HepG2 (cell line): ENCODE measurements around the gene EPG5. TPM values are rescaled to one million over a fixed set of nuclear protein-coding genes. Genes with fewer than 3 reads are reported as not detected.

Experiments used
- ATAC-seq: fragments of 200-7000 bp; cut with Tn5 transposase; 3 replicates; pipeline ENCODE4 v1.9.1; 2020; ENCODE audit warnings: mild to moderate bottlenecking, moderate library complexity
- BruUV-seq: library from RNA; stranded (reverse); fragments of 400-500 nt; replicated peaks from 2 replicates; lab custom pipeline; 2021; lab: Mats Ljungman, UMichigan
- CTCF ChIA-PET: fragments of 300-600 bp; formaldehyde crosslinking; extraction: SDS; loops from one replicate; lab custom pipeline; 2021; ENCODE audit warnings: low total read pairs, inconsistent platforms, low intra/inter-chr PET ratio; lab: Yijun Ruan, JAX
- POLR2A ChIA-PET: fragments of 350-600 bp; sonication (Branson Sonifier 250); formaldehyde crosslinking; loops from one replicate; lab custom pipeline; 2020; ENCODE audit warnings: antibody characterized with exemption, inconsistent platforms; lab: Yijun Ruan, JAX
- DNase-seq: peaks from one replicate; pipeline ENCODE4 v3.0.0-alpha.2; 2015; ENCODE audit warnings: low spot score
- FAIRE-seq: peaks from 3 replicates; lab custom pipeline; 2011; peaks lifted over from hg19 to GRCh38; lab: Jason Lieb, UNC
- H2AFZ ChIP-seq: one replicate; pipeline ENCODE4 v1.6.1; 2011; ENCODE audit warnings: low read length, inconsistent platforms
- H3K27ac ChIP-seq: fragments of 300-600 bp; 3 replicates; pipeline ENCODE4 v1.8.0; 2011; ENCODE audit warnings: mixed run types, mild to moderate bottlenecking, mixed read lengths, low read length, inconsistent platforms; ENCODE audit not compliant: insufficient read depth; ENCODE audit errors: extremely low read length
- H3K27me3 ChIP-seq, 2 experiments: fragments of 200-600 bp in 1 of 2; 2 replicates in 1 of 2; 3 replicates in 1 of 2; pipeline versions ENCODE4 v1.6.0 to v1.8.0; 2011; ENCODE audit warnings: low read length in 2 of 2, mild to moderate bottlenecking in 2 of 2, moderate library complexity in 2 of 2, inconsistent platforms in 1 of 2; ENCODE audit not compliant: insufficient read depth in 2 of 2, control insufficient read depth in 1 of 2
- H3K36me3 ChIP-seq, 2 experiments: fragments of 200-600 bp in 1 of 2; replicated peaks in 1 of 2; 2 replicates in 1 of 2; 3 replicates in 1 of 2; pipeline versions ENCODE4 v1.5.1 to v1.8.0; 2011; ENCODE audit warnings: low read length in 2 of 2, inconsistent platforms in 1 of 2; ENCODE audit not compliant: insufficient read depth in 2 of 2, control insufficient read depth in 1 of 2
- H3K4me1 ChIP-seq: 2 replicates; pipeline ENCODE4 v1.5.1; 2012; ENCODE audit warnings: low read length, inconsistent platforms; ENCODE audit not compliant: insufficient read depth
- H3K4me2 ChIP-seq: 2 replicates; pipeline ENCODE4 v1.6.0; 2011; ENCODE audit warnings: low read depth, low read length, inconsistent platforms
- H3K4me3 ChIP-seq, 3 experiments: fragments of 200-600 bp in 1 of 3; sonication (generic), shearing (Covaris generic) in 1 of 3; replicated peaks in 1 of 3; 2 replicates each; pipeline ENCODE4 v1.5.1; 2011 to 2016; ENCODE audit warnings: low read length in 3 of 3, inconsistent platforms in 2 of 3, low read depth in 2 of 3, mild to moderate bottlenecking in 2 of 3, control low read depth in 1 of 3, mixed read lengths in 1 of 3; ENCODE audit not compliant: insufficient read depth in 1 of 3
- H3K79me2 ChIP-seq: one replicate; pipeline ENCODE4 v1.6.1; 2011; ENCODE audit warnings: low read length, inconsistent platforms; ENCODE audit not compliant: insufficient read depth
- H3K9ac ChIP-seq: 2 replicates; pipeline ENCODE4 v1.6.0; 2011; ENCODE audit warnings: mild to moderate bottlenecking, low read depth, low read length, inconsistent platforms; ENCODE audit not compliant: insufficient read depth
- H3K9me3 ChIP-seq: 2 replicates; pipeline ENCODE4 v1.5.1; 2012; ENCODE audit warnings: mild to moderate bottlenecking, low read length
- H4K20me1 ChIP-seq: 2 replicates; pipeline ENCODE4 v1.6.0; 2011; ENCODE audit warnings: inconsistent platforms, mild to moderate bottlenecking, low read length, moderate library complexity; ENCODE audit not compliant: insufficient read depth
- GTF3A ChIP-seq: sonication (generic); formaldehyde crosslinking; conservative IDR thresholded peaks from 2 replicates; pipeline ENCODE4 v1.4.0; 2020; ENCODE audit warnings: mild to moderate bottlenecking, missing genetic modification reagents
- MAFK ChIP-seq, 2 experiments: IDR thresholded peaks in 1 of 2; conservative IDR thresholded peaks in 1 of 2; 2 replicates each; pipeline ENCODE4 v1.6.1; 2011; ENCODE audit warnings: improper control_type of control experiment in 2 of 2, low read length in 2 of 2
- MXD4 ChIP-seq: IDR thresholded peaks from 2 replicates; pipeline ENCODE4 v1.6.1; 2016; ENCODE audit warnings: mild to moderate bottlenecking, missing biosample characterization, missing genetic modification reagents
- ZNF589 ChIP-seq: sonication (generic); formaldehyde crosslinking; conservative IDR thresholded peaks from 2 replicates; pipeline ENCODE4 v1.8.0; 2022; ENCODE audit warnings: mild to moderate bottlenecking, moderate library complexity, missing genetic modification reagents
- ZNF782 ChIP-seq: sonication (generic); formaldehyde crosslinking; IDR thresholded peaks from 2 replicates; pipeline ENCODE4 v1.4.0; 2020; ENCODE audit warnings: missing genetic modification reagents, mild to moderate bottlenecking, borderline replicate concordance
- WGBS: methylation state at CpG from one replicate; pipeline ENCODE4 v1.1.6; 2017; ENCODE audit warnings: low lambda C conversion rate; 5-methylcytosine and 5-hydroxymethylcytosine counted together
- in situ Hi-C: cut with HindIII; loops from 2 replicates; pipeline ENCODE4 v1.10.0; 2017; ENCODE audit warnings: low pct_unique_long_range_greater_than_20kb; ENCODE audit not compliant: extremely low pct_ligation_motif_present
- intact Hi-C: fragments of 100-400 bp; cut with micrococcal nuclease; formaldehyde crosslinking; loops from one replicate; pipeline ENCODE4 v1.10.0; 2022; ENCODE audit not compliant: unreplicated experiment
- polyA plus RNA-seq, 8 experiments: library from polyadenylated mRNA; depleted of rRNA in 3 of 8; stranded (reverse) in 7 of 8; unstranded in 1 of 8; fragments of >200 nt; fragmentation: Illumina TruSeq in 4 of 8; extraction: Trizol in 4 of 8; gene quantifications; 2 replicates each; pipeline versions ENCODE4 v1.2.1 to v1.2.3, GENCODE V29; 2011 to 2016; ENCODE audit warnings: low read depth in 4 of 8, missing spikeins in 1 of 8, mixed read lengths in 1 of 8; ENCODE audit not compliant: insufficient read depth in 1 of 8
- total RNA-seq, 5 experiments: library from RNA; depleted of rRNA; stranded (reverse); fragments of >200 nt; fragmentation: Illumina TruSeq; extraction: Trizol; gene quantifications; 2 replicates each; pipeline ENCODE4 v1.2.3, GENCODE V29; 2016; ENCODE audit warnings: low read depth in 1 of 5
- TF ChIP-seq, protein P1 (sequence below): sonication (generic); formaldehyde crosslinking; IDR thresholded peaks from 2 replicates; pipeline ENCODE4 v1.5.0; 2020; ENCODE audit warnings: mild to moderate bottlenecking, missing genetic modification reagents, borderline replicate concordance

Gene EPG5
- total and polyA plus RNA-seq, 2 of the 13 experiments (the other 11 are each of a cell fraction or from before 2014, with no cell fraction given) = 6.7 to 9.3 TPM

GRCh38 chr18:45926085-45926484 lies 41.0 kb downstream of the EPG5 start:
- ChIA-PET CTCF (no interaction called here), POLR2A (no interaction called here)
- BruUV-seq = no TSS peak
- WGBS = 91% methylated on average over 3 of the region's 3 CpGs
- no peaks in the 10 kb centered on the region for H3K9me3 ChIP-seq
- H3K4me1 ChIP-seq = no peaks in the 10 kb centered on the region
- H3K27me3 ChIP-seq = no peaks in the 10 kb centered on the region
- TF ChIP-seq, protein P1, sequence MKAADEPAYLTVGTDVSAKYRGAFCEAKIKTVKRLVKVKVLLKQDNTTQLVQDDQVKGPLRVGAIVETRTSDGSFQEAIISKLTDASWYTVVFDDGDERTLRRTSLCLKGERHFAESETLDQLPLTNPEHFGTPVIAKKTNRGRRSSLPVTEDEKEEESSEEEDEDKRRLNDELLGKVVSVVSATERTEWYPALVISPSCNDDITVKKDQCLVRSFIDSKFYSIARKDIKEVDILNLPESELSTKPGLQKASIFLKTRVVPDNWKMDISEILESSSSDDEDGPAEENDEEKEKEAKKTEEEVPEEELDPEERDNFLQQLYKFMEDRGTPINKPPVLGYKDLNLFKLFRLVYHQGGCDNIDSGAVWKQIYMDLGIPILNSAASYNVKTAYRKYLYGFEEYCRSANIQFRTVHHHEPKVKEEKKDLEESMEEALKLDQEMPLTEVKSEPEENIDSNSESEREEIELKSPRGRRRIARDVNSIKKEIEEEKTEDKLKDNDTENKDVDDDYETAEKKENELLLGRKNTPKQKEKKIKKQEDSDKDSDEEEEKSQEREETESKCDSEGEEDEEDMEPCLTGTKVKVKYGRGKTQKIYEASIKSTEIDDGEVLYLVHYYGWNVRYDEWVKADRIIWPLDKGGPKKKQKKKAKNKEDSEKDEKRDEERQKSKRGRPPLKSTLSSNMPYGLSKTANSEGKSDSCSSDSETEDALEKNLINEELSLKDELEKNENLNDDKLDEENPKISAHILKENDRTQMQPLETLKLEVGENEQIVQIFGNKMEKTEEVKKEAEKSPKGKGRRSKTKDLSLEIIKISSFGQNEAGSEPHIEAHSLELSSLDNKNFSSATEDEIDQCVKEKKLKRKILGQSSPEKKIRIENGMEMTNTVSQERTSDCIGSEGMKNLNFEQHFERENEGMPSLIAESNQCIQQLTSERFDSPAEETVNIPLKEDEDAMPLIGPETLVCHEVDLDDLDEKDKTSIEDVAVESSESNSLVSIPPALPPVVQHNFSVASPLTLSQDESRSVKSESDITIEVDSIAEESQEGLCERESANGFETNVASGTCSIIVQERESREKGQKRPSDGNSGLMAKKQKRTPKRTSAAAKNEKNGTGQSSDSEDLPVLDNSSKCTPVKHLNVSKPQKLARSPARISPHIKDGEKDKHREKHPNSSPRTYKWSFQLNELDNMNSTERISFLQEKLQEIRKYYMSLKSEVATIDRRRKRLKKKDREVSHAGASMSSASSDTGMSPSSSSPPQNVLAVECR (CRISPR knock-in tag) = no peak
- 0 out of 4 replicates have a peak, but pooled peaks of 1 of the 2 experiments have one; percentile 46 for TF ChIP-seq MAFK (conservative IDR thresholded peaks at IDR 0.05 in 1 of 2, IDR thresholded peaks at IDR 0.05 in 1 of 2; ENCODE audit: low read length in 2 of 2)
- TF ChIP-seq ZNF589 (CRISPR knock-in tag) = no peak
- no peak for TF ChIP-seq MXD4 (CRISPR knock-in tag)
- TF ChIP-seq ZNF782 (CRISPR knock-in tag) = no peak
- no peak for TF ChIP-seq GTF3A (CRISPR knock-in tag)
- H3K27ac ChIP-seq = no peak overlapping the region
- DNase-seq = no peak
- H3K36me3 ChIP-seq = peaks cover 10 to 62% of the 10 kb centered on the region in 2 experiments; a peak in 4 of 5 replicates
- H3K9ac ChIP-seq = no peak overlapping the region
- H3K4me2 ChIP-seq = no peak overlapping the region
- in situ Hi-C loops (no loop called here), intact Hi-C loops (no loop called here)
- no peaks in the 10 kb centered on the region for H3K79me2 ChIP-seq
- H4K20me1 ChIP-seq = no peaks in the 10 kb centered on the region
- no peak overlapping the region for H2AFZ ChIP-seq
- no peak overlapping the region for H3K4me3 ChIP-seq
- no peak for FAIRE-seq
- no peak for ATAC-seq
